Superior temporal gyrus (tissue), 1 donor: Measurements from ENCODE around the gene L3MBTL4.

ENCODE experiments used
- DNase-seq: peaks from one replicate; pipeline ENCODE4 v3.0.0-alpha.2; 2016; ENCODE audit errors: extremely low spot score

L3MBTL4 gene

DNA sequence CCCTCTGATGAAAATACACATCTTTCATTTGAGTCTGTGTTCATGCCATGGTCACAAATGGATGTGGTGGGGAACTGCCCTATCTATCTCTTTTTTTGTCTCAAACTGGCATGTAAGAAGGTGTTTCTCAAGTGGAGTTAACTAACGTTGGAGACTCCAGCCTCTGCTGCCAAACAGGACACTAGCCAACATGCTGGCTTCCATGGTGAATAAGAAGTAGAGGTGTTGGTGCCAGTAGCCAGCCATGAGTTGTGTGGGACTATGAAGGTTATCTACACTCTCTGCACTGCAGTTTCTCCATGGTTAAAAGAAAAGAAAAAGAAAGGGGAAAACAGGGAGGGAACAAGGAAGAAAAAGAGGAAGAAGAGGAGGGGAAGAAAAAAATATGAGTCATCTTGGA is 370.4 kb downstream of the L3MBTL4 start:
- DNase-seq = no peak

DNA sequence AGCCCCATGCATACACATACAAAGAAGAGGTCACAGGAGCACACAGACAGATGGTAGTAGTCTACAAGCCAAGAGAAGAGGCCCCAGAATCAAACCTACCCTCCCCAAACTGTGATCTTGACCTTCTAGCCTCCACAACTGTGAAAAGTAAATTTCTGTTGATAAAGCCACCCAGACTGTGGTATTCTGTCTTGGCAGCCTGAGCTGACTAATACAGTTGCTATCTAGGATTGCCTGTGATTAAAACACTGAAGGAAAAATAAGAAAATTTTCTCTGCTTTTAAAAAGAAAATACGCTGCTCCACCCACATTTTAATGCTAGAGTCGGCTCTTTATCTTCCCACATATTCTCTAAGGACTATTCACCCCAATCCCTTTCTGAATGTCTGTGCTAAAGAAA is 375.7 kb downstream of the L3MBTL4 start:
- DNase-seq = no peak

DNA sequence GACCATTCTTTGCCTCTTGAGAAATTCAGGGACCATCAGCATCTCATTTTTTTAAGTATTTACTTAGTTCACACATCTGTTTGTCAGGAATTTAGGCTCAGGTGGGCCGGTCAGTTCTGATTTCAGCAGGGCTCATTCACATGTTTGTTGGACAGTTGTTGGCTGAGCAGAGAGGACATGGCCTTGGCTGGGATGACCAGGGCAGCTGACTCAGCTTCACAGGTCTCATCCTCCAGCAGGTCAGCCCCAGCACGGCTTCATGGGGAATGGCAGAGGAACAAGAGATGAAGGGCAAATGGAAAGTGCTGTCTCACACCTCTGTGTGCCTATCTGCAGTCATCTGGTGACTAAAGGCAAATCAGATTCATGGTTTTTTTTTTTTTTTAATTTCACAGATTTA is 383.3 kb downstream of the L3MBTL4 start:
- no peak for DNase-seq

DNA sequence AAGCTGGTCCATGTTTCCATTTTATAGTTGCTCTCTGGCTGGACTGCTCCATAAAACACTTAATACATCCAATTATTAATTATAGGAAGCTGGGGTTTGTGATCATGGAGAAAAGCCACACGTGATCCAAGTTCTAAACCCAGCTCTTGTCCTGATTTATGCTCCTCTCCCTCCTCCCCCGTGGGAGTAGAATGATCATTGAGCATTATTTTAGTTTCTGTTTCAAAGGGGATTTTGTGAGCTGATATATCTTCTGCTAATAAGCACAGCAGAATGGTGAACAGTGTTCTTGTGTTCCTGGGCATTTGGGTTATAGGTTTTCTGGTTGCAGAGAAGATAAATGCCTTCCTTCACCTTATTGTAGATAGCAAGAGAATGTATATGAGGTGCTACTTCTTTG is 383.7 kb downstream of the L3MBTL4 start:
- DNase-seq = no peak

DNA sequence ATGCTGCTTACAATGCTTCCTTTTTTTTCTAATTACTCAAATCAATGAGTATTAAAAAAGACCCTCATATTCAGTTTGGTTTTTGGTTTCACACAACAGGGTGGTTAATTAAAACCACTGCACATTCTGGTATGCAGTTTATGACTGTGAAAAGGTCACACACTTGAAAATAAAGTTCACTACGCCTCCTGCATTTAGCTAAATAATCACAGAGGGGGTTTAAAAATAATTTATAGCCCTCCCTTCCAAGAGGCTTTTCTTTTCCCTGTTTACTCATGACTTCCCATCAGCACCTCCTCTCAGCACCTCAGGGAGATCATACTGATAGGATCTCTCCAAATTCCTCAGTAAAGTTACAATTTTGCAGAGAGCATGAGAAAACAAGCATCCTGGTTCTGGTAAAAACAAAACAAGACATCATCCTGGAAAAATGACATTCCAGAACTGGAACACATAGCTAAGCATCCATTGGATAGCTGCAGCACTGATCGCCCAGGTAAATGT is 389.9 kb downstream of the L3MBTL4 start:
- no peak for DNase-seq

DNA sequence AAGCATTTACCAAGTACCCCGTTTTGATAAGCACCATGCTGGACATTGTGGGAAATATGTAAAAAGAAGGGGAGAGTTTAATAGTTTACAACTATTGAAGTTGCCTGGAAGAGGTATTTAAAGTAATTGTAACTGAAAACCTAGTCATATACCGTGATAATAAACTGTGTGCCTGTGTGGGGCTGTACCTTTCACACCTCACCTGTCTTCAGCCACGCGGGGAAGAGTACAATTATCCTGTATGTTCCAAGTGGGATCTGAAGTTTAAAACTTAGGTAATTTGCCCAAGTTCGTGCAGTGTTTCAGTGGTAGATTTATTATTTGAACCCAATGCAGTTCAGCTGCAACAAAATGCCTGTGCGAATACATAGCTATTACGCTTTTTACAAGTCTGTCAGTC is 391.2 kb downstream of the L3MBTL4 start:
- DNase-seq = no peak

DNA sequence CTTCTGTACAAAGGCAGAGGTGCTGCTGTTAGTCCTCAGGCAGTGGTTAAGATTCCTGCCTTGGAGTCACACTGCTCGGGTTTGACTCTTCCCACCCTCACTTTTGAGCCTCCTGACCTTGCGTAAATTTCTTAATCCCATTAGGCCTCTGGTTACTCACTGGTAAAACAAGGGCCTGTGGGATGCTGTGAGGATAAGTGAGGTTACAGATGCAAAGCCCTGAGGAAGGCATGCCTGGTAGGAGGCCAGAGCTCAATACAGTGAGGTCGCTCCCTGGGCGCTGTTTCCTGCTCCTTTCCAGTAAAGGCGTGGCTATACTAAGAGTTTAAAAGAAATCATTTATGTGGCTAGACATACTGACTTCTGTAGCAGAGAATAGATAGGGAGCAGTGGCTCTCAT is 391.9 kb downstream of the L3MBTL4 start:
- no peak for DNase-seq

DNA sequence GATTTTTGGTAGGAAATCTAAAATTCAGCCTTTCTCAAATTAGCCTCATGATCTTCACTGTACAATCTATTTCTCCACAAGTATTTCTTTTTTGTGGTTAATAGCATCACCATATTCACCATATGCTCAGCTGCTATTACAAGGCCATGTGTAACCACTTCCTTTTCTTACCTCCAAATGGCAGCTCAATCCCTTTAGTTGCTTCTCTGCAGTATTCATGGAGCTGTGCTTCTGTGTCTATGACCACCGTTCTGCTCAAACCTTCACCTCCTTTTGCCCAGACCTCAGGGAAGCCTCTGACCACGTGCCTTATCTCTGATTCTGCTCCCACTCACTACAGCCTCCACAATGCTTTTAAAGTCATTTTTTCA is 392.7 kb downstream of the L3MBTL4 start:
- DNase-seq = no peak

DNA sequence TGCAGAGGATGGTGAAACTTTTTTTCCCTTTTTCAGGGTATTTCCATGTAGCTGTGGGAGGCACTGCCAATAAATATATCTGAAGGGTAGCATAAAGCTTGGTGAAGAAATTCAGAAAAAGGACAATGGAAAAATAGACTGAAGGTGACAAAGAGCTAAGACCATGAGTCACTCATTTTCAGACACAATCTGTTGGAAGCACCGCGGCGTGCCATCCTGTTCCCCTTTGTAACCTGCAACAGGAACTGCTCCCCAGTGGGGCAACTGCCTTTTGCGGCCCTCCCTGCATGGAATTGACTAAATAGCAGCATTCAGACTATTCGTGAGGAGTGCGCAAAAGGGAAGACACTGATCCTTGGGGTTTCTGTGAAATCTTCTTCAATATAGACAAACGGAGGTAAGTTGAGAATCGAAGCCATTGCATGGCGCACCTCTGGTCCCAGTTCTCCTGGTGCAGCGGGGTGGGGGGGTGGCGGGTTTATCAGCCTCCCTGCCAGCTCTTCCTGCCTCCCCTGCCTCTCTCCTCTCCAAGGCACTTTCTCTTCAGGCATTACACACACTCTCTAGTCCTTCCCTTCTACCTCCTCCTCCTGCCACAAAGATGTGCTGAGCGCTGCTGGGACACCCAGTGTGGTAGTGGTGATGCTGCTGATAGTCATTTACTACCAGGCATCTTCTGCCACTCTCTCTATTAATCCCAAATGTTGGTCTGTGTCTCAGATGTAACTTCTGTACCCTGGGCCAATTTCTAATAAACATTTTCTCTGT is 393.2 kb downstream of the L3MBTL4 start:
- no peak for DNase-seq

DNA sequence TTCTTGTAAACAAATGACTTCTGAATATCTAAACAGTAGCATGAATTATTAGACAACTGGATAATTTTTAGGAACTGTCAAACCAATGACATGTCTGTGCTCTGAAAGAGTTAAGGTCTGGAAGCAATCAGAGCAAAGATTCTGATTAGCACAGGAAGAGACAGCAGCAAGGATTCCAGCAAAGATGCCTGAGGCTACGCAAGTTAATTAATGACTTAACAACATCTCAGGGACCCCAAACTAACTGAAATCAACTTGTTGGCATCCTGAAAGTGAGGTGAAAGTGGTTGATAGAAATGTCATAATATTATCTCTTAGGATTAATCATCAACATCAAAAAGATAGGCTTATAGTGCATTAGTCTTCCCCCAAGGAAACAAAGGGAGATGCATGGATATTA is 396.0 kb downstream of the L3MBTL4 start:
- DNase-seq = no peak

DNA sequence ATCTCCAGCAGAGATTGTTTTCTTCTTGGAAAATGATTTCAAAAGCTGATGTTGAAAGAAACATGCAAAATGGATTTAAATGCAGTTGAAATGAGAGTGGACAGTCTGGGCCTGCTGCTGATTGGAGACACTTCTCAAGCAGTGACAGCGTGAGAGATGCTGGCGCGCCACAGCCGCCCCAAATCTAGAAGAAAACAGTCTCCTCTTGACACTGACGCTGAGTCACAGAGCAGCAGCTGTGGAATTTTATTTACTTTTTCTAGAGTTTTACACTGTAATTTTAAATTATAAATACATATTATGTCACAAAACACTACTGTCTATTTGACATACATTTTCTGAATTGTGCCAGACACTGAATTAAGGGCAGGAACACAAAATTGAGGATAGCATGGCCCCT is 397.5 kb downstream of the L3MBTL4 start:
- no peak for DNase-seq

DNA sequence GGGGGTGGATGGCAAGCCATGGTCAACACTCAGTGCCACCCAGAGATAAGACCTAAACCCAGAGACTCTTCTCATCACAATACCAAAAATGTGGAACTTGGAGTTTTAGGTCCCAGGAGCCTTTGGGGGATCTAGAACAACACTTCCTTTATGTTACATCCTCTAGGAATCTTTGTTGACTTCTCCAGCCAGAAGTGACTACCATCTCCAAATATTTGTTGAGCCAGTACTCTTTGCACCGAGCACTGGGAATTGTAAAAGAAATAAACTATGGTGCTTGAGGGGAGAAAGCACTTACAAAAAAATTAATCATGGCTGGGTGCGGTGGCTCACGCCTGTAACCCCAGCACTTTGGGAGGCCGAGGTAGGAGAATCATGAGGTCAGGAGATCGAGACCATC is 399.3 kb downstream of the L3MBTL4 start:
- DNase-seq = no peak

DNA sequence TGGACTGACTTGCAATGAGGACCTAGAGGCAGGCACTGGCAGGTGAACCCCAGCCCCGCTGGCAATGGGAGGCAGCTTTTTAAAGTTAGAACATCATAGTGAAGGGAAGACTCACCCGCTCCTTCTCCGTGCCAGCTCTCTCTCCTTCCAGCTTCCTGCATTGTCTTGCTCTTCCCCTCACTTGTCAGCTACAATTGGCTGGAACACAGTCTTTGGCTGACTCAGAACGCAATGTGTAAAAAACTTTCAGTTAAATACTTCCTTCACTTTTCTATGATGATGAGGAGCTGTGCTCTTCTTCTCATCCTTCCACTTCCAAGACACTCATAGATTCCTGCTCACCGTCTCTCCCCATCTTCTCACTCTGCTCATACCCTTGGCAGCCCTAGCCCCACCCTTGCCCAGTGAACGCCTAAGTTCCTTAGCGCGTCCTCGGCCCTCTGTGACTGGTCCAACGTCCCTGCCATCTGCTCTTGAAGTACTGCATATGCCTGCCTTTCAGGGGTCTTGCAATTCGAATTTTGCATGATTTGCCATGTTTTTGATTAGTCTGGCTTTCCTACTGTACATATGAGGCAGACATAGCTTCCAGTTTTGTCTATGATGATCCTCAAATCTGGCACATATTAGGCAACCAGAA is 401.4 kb downstream of the L3MBTL4 start:
- DNase-seq = peak; percentile 20

DNA sequence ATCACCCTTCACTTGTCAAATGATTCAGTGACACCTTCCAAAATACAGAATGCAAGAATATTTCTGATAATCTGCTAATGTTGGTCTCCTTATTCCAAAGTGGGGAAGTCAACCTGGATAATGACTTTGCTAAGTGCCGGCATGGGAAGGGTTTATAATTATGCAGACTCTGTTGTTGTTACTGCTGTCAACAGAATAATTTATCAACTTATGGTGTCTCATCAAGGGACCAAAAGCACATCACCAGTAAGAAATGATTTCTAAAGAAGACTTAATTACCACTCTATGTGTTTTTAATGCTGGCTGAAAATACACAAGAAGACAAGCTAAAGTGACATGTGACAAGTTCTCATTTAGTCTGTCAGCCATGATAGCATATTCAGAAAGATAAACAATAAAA is 403.8 kb downstream of the L3MBTL4 start:
- no peak for DNase-seq

DNA sequence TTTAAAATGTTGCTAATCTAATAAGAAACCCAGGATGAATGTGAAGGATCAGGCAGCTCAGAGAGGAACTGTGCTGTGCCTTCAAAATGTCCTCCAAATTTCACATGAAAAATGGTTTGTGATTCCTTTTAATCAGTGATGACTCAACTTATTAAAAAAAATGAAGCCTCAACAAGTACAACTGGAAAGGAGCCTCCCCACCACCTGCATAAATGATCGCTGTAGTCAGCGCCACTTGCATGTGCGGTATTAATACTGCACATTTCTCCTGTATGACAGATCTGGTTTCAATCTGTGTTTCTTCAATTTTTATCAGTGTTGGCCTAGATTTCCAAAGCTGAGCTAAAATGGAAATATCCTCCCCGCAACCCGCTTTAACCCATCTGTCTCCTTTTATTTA is 404.4 kb downstream of the L3MBTL4 start:
- DNase-seq = no peak

DNA sequence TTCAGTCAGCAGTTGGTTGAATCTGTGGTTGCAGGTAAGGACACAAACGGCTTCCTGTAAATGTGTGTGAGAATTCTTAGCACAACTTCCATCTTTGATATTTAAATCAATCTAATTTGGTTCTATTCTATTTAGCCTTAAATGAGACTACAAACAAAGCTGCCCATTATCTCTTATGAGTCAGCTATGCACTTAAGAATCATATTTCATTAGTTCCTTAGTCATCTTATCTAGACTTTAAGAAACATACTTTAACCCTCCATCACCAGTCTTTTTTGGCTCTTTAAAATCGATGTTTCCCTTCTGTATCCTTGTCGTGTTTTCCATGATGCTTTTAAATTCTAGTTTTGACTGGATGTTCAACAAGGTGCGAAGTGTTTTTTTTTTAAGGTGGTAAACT is 405.0 kb downstream of the L3MBTL4 start:
- DNase-seq = no peak

DNA sequence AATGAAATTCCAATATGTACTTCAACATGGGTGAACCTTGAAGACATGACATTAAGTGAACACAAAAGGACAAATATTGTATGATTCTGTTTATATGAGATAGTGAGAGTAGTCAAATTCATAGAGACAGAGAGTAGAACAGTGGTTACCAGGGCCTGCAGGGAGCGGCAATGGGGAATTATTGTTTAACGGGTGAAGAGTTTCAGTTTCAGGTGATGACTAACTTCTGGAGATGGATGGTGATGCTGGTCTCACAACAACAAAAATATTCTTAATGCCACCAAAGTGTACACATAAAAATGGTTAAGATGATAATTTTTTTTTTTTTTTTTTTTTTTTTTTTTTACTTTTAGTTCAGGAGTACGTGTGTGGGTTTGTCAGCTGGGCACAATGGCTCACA is 410.0 kb downstream of the L3MBTL4 start:
- no peak for DNase-seq

DNA sequence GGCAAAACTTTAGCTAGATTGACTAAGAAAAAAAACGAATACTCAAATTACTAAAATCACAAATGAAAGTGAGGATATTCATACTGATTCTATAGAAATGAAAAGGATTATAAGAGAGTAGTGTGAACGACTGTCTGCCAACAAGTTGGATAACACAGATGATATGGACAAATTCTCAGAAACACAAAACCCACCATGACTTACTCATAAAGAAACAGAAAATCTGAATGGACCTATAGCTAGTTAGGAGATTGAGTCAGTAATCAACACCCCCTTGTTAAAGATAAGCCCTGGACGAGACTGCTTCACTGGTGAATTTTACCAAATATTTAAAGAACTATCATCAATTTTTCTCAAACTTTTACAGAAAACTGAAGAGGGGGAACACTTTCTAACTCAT is 410.6 kb downstream of the L3MBTL4 start:
- no peak for DNase-seq

DNA sequence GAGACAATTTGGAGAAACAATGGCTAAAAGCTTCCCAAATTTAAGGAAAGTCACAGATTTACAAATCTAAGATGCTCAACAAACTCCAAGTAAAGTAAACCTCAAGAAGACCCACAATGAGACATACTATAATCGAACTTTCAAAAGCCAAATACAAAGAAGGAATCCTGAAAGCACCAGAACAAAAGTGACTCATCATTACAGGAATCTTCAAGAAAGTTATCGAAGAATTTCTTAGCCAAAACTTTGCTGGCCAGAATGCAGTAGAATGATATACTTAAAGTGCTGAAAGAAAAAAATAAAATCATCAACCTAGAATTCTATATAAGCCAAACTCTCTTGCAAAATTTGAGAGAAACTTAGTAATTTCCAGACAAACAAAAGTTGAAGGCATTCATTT is 412.8 kb downstream of the L3MBTL4 start:
- DNase-seq = no peak

DNA sequence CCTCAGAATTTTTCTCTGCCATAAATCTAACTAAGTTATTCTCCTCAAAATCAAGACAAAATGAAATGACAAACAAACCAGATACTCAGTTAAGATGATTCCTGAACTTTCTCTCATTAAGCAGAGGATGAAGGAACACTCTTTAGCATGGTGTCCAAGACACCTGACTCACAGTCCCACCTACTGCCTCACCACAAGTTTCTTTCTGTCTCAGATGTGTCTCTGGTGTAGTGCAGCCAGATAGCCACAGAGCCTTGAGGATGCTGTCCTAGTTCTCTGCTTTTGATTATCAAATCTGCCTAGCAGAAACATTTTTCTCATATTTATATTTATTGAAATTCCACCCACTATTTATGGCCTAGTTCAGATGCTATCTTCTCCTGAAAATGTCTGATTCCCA is 415.8 kb downstream of the L3MBTL4 start:
- DNase-seq = no peak

DNA sequence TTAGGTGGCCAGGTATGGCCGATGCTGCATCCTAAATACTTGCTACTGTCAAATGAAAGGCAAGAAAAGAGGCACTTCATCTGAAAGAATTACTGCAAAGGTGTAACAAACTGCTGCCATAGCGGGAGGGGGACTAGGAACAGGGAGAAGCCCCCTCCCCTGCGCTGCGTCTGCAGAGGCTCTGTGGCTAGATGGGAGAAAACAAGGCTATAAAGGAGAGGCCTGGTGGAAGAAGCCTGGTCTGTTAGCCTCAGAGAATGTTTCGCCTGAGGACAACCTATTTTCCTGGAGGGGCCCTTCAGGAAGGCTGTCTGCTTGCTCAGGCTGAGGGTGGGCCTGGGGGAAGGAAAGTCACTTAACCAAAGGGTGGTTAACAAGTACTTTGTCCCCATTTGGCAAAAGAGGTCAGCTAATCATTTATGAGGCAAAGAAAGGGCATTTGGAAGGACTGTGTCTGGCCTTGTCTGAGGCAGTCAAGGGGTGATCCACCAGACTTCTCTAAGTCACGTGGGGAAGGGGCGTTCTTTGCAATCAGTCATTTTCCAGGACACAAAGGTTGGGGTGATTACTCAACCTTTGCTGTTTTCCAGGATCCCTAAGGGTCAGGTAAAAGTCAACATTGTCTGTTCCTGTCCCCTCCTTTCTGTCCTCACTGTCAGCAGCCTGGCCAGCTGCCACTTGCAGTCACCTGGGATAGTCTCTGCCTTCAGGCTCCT is 416.4 kb downstream of the L3MBTL4 start:
- DNase-seq = no peak

DNA sequence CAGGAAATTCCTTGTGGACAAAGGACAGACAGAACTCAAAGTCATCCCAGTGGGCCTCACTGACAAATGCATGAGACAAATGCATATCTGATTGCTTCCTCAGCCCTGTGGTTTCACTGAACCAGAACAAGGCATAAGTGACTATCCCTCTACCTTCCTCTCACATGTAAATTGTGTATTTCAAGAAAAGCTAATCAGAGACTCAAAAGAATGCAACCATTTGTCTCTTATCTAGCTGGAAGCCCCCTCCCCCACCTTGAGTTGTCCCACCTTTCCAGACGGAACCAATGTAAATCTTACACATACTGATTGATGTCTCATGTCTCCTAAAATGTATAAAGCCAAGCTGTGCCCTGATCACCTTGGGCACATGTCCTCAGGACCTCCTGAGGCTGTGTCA is 417.4 kb downstream of the L3MBTL4 start:
- no peak for DNase-seq

DNA sequence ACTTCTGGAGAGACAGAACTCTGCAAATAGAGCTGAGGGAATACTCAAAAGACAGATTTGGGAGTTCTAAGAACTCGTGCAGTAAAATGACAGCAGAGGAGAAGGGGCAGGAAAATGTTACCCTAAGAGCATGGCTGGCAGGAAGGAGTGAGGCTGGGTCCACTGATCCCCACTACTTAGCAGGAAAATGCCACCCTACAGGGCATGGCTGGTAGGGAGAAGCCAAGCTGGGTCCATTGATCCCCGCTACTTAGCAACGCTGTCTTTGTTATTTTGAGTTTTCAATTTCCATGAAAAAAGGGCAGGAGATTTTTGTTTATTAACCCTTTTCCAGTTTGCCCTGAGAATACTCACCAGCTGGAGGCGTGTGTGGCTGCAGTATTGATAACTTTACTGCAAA is 419.1 kb downstream of the L3MBTL4 start:
- DNase-seq = no peak
